ENCODE data around the gene CERS5.
A peak's percentile ranks its signal among the peaks of the same experiment; 100 is the strongest.
"Not testable (repeated sequence)": the region's sequence is repeated elsewhere in the genome, so short reads cannot be mapped to it uniquely, and the experiment has no call there.

Gene CERS5

GRCh38 chr12:50101663-50102062, 65.5 kb downstream of the CERS5 start:
- no peak for DNase-seq

DNA sequence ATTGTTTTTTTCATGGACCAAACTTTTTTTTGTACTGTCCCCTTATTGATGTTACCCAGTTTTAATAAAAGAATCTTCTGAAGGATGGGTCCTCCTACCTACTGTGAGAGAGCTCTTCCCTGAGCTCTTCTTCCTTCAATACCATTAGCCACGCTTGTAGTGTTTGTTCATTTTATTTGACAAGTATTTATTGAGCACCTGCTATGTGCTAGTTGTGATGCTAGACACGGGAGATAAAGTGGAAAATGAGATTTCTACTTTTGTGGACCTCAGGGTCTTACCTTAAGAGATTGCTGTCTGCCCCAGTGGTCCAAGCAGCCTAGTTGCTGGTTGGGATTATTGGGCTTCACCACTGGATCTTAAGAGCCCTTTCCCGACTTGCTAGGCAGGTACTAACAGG, 66.6 kb downstream of the CERS5 start:
- no peak for DNase-seq

DNA sequence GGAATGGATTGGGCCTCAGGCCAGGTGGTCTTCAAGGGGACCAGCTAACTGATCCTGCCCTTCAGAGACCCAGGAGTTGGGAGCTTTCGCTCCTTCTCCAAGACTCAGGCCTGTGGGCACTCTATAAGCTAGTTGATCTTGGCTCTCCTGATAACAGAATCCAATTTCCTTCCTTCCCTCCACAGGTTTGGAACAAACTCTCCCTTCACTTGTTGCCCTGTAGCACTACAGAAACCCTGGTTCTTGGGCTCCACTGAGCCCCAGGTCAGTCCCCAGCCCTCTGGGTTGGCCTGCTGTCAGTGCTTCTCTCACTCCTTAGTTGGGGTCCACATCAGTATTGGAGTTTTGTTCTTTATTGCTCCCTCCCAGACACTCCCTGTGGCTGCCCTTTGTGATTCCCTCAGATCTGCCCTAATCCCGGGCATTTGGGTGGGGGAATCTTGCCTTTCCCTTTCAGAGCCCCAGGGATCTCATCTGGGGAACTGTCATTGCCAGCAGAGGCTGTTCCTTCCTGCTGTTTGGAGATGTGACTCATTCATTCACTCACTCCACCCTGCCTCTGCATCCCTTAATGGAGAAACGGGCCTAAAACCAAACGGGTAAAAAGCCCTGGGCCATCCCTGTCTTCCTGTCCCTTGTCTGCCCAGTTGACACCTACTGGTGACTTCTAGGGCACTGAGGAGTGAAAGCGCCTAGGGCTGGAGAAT, 67.7 kb downstream of the CERS5 start:
- DNase-seq: no peak

- no peak for DNase-seq
Measured at GRCh38 chr12:50097952-50098351, 69.2 kb downstream of the CERS5 start.

DNA sequence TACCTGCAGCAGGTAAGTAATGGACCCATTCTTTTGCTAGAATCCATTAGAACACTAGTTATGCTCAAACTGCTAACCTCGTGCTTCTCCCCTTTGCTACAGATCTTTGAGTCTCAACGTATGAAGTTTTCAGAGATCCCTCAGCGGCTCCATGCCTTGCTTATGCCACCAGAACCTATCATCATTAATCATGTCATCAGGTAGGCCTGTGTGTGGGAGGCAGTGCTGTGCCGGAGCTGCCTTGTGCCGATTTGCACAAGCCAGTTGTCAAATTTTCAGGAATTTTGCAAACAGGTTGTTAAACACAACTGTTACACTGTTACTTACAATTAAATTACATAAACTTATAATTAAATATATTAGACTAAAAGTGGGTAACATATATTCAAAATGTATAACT, 76.8 kb downstream of the CERS5 start:
- DNase-seq: no peak

DNA sequence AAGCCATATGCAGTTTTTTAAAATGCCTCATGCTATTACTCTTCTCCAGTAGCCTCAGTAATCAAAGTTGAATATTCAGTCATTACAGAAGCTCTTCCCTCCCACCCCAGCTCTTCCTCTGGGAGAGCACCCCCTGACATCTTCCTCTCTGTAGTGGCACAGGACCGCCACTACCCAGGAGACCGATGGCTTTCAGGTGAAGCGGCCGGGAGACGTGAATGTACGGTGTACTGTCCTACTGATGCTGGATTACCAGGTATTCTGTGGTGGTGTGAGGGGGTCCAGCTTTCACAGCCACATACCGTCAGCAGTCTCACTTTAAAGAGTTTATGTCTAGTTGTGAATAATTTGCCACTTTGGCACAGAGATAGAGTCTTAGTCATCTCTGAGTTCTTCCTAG, 77.4 kb downstream of the CERS5 start:
- no peak for DNase-seq

GRCh38 chr12:50088577-50089335, 78.4 kb downstream of the CERS5 start:
- peak; percentile 54 for DNase-seq

- no peak for DNase-seq
Measured at GRCh38 chr12:50087995-50088394, 79.2 kb downstream of the CERS5 start.

GRCh38 chr12:50087151-50087550, 80.0 kb downstream of the CERS5 start:
- no peak for DNase-seq

DNA sequence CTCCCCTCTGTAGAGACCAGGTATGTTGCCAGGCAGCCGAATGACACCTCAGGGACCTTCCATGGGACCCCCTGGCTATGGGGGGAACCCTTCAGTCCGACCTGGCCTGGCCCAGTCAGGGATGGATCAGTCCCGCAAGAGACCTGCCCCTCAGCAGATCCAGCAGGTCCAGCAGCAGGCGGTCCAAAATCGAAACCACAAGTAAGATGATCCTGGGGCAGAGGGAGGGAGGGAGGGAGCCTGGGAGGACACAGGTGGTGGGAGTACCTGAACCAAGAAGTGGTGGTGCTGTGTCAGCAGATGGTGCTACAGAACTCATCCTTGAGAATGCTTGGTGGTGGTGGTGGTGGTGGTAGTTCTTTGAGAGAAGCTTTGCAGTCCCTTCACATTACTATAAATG, 81.0 kb downstream of the CERS5 start:
- no peak for DNase-seq

GRCh38 chr12:50085615-50086072, 81.5 kb downstream of the CERS5 start:
- DNase-seq: no peak

DNA sequence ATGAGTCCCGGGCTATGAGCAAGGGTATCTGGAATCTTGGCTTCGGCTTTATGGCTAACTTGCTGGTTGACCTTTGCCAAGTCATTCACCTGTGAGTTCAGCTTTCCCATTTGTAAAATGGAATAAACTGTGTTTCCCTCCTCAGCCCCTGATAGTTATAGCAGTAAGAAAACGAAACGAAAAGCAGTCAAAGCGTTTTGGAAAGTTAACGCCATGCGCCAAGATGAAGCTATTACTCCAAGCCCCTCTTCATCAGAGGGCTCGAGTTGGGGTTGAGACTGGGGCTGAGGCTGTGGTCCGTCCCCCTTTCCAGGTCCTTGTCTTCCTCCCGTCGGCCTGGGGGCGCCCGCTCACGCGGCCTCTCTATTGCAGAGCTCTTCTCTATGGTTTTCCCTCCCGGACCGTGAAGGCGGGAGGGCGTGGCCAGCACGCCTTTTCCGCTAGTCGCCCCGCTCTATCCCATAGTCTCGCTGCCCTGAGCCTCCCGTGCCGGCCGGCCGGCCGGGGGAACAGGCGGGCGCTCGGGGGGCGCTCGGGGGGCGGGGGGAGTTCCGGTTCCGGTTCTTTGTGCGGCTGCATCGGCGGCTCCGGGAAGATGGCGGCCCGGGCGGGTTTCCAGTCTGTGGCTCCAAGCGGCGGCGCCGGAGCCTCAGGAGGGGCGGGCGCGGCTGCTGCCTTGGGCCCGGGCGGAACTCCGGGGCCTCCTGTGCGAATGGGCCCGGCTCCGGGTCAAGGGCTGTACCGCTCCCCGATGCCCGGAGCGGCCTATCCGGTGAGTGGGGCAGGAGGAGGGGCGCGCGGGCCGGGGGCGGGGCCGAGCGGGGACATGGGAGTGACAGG, 82.2 kb downstream of the CERS5 start, which contains the start of gene SMARCD1:
SMARCD1 (plus strand) TSS at position 568 of the 840 bp plus-strand sequence; CDS start at position 596, 28 bp downstream.
- DNase-seq: peak; percentile 81

- not testable (repeated sequence) for DNase-seq
Measured at GRCh38 chr12:50084409-50084774, 82.8 kb downstream of the CERS5 start.

GRCh38 chr12:50083301-50083700, 83.9 kb downstream of the CERS5 start:
- no peak for DNase-seq

DNA sequence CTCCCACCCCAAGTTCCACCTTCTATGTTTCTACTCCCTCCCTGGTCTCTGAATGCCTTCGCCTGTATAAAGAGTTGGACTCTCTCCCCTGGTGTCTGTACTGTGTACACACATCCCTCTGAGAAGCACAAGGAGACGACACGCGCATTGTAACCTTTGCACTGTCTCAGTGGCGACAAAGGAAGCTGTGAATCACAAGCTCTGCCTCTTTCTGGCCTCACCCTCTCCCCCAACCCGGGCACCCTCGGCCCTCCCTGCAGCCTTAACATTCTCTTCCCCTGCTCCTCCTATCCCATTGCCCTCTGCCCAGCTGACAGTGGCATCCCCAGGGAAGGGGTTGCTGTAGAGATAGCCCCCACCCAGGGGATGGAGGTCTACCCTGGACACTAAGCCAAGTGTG, 84.5 kb downstream of the CERS5 start:
- DNase-seq: no peak

GRCh38 chr12:50081096-50081808, 85.9 kb downstream of the CERS5 start:
- no peak for DNase-seq

DNA sequence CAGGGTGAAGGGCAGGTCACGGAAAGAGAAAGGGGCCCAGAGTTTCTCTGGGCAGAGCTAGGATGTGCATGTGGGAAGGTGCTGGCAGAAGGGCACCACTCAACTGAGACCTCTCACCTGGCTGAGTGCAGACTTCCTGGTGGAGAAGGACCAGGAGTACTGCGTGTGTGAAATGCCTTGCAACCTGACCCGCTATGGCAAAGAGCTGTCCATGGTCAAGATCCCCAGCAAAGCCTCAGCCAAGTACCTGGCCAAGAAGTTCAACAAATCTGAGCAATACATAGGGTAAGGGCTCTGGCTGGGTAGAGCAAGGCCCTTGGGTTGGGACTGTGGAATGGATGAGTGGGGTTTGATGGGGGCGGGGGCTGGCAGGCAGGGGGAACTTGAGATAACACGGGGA, 87.4 kb downstream of the CERS5 start:
- no peak for DNase-seq
